ENCODE data around the gene SH2B3. TPM values are rescaled to one million over a fixed set of nuclear protein-coding genes. Genes with fewer than 3 reads are reported as not detected.

SH2B3 gene
- total RNA-seq, 1 donor from 2014 or later: 50.7 TPM

DNA sequence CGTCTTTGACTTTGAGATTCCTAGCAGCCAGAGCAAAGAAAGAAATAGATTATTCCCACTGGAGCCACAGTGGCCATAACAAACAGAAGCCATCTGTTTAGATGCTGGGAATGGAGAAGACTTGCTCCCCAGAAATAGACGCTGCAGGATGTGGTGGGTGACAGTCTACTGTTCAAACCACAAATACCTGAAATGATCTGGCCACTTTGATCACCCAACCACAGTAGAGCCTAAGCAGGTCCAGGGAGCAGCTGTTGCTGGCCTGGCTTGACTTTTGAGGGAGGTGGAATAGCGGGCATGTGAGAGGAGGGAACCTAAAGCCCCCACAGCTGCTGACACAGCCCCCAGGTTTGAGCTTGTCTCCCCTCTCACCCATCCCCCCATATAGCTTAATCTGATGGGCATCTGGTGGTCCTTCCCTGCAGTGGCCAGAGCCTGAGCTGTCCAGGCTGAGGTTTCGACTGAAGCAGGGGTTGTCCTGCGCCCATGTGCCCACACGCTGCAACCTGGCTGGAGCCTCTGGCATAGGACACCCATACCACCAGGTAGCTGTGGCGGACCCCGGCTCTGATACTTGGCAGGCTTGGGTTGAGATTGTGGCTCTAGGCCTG lies 38.7 kb downstream of the SH2B3 start:
- TF ChIP-seq, protein P1, sequence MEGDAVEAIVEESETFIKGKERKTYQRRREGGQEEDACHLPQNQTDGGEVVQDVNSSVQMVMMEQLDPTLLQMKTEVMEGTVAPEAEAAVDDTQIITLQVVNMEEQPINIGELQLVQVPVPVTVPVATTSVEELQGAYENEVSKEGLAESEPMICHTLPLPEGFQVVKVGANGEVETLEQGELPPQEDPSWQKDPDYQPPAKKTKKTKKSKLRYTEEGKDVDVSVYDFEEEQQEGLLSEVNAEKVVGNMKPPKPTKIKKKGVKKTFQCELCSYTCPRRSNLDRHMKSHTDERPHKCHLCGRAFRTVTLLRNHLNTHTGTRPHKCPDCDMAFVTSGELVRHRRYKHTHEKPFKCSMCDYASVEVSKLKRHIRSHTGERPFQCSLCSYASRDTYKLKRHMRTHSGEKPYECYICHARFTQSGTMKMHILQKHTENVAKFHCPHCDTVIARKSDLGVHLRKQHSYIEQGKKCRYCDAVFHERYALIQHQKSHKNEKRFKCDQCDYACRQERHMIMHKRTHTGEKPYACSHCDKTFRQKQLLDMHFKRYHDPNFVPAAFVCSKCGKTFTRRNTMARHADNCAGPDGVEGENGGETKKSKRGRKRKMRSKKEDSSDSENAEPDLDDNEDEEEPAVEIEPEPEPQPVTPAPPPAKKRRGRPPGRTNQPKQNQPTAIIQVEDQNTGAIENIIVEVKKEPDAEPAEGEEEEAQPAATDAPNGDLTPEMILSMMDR (IDR thresholded peaks at IDR 0.05): no peak
- intact Hi-C loops (cut with micrococcal nuclease): no loop called here
- Mint-ChIP-seq H3K27ac (peak overlapping the region; percentile 78), H3K4me1 (peaks cover 90% of the 10 kb centered on the region), H3K27me3 (no peaks in the 10 kb centered on the region), H3K9me3 (no peaks in the 10 kb centered on the region), H3K4me3 (peak overlapping the region; percentile 48), H3K36me3 (ENCODE audit: low read depth) (peaks cover 64% of the 10 kb centered on the region)
- no peak for ATAC-seq (ENCODE audit: low read depth)
- CTCF ChIA-PET: interaction anchor here (0.7 to 4.3 kb wide), 7 partner anchors 9 to 89 kb away, joined by 3 to 47 read pairs (median 8); partner anchors contain the start of gene SH2B3
- POLR2A ChIA-PET: interaction anchor here (0.7 to 6.6 kb wide), 10 partner anchors 8 to 569 kb away, joined by 3 to 122 read pairs (median 8); partner anchors contain the start of genes ERP29, SH2B3 and TMEM116
- no peak for DNase-seq

DNA sequence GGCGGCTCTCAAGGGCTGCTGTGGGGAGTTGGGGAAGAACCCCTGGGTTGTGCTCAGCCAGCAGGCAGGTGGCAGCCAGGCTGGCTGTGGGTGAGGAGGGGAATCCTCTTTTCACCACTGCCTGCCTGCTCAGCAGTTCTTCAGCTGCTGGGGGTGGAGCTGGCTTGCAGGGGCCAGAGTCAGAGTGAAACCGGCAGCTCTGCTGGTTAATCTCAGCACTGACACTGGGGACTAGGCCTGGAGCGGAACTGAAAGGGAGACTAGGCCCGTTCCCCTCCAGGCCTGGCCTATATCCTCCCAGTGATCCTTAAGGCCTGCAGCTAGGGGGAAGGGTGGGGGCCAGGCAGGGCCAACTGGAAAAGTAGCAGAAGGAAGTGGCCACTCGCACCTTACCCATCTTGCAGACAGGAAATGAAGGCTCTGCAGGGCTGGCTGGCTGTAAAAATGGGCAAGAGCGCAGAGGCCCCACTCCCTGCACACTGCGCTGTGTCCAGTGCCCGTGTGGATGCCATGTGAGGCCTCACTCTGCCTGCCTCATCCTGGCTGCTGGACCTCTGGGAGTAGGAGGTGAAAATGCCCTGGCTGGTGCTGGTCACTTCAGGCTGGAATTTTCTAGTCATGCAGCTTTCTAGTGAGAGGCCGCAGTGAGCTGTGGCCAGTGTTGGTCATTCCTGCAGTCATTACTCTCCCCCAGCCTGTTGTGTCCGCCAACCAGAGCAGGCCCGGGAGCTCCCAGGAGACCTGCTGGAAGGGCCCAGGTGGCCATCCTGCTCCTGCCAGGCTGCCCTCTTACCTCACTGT lies 39.4 kb downstream of the SH2B3 start:
- POLR2A ChIA-PET: interaction anchor here (0.5 to 6.6 kb wide), 10 partner anchors 12 to 568 kb away, joined by 3 to 122 read pairs (median 8); partner anchors contain the start of genes ERP29, SH2B3 and TMEM116
- ATAC-seq (ENCODE audit: low read depth) (peak; percentile 93), DNase-seq (peak; percentile 75)
- peak overlapping the region; percentile 78 for H3K27ac Mint-ChIP-seq
- no peaks in the 10 kb centered on the region for H3K9me3 Mint-ChIP-seq
- intact Hi-C loops (cut with micrococcal nuclease): loop anchor here (1.0 kb wide), 4 partner anchors 10 to 48 kb away; no protein-coding TSS in a partner anchor
- H3K27me3 Mint-ChIP-seq: no peaks in the 10 kb centered on the region
- TF ChIP-seq, protein P1 (IDR thresholded peaks at IDR 0.05): no peak
- peaks cover 85% of the 10 kb centered on the region for H3K4me1 Mint-ChIP-seq
- peaks cover 68% of the 10 kb centered on the region for H3K36me3 Mint-ChIP-seq (ENCODE audit: low read depth)
- CTCF ChIA-PET: interaction anchor here (0.6 to 4.3 kb wide), 8 partner anchors 9 to 547 kb away, joined by 3 to 47 read pairs (median 6); partner anchors contain the start of gene SH2B3
- H3K4me3 Mint-ChIP-seq: peak overlapping the region; percentile 48

DNA sequence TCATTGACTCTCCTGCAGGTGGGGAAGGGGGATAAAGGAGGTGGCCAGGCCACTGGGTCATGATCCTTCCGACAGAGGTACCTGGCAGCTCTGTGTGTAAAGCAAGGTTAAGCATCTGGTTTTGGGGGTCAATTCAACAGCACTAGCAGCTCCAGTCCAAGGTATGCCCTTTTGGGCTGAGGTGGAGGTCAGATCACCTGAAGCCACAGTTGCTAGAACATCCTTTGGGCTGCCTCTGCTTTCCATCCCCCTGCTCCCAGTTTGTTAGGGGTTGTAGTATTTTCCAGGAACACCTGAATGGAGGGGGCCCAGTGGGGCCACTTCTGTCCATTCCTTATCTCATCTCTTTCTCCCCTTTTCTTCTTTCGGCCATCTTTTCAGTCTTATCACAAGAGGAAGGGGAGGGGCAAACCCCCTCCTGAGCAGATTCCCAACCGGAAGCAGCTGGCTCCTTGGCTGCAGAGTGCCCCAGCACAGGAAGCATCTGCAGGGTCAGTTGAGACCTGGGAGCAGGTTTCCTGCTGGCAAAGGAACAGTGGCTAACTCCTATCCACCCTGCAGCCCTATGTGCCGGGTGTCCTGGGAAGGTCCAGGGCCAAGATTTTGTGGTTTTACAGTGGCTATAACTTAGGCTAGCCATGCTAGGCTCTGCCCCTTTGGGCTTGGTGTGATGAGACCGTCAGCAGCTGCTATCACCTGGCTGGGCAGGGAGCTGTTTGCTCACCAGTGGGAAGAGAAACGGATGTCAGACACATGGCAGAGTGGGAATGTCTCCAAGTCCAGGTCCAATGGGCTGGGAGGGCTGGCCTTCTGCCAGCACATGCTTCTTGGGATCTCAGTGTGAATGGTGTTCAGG lies 40.2 kb downstream of the SH2B3 start:
- DNase-seq (no peak), ATAC-seq (ENCODE audit: low read depth) (no peak)
- H3K27ac Mint-ChIP-seq: peak overlapping the region; percentile 78
- TF ChIP-seq, protein P1 (IDR thresholded peaks at IDR 0.05): no peak
- peaks cover 76% of the 10 kb centered on the region for H3K4me1 Mint-ChIP-seq
- H3K36me3 Mint-ChIP-seq (ENCODE audit: low read depth): peaks cover 68% of the 10 kb centered on the region
- ChIA-PET CTCF (interaction anchor here (1.9 to 4.3 kb wide), 4 partner anchors 12 to 48 kb away, joined by 8 to 47 read pairs (median 35); partner anchors contain the start of gene SH2B3), POLR2A (interaction anchor here (1.1 to 6.6 kb wide), 8 partner anchors 9 to 90 kb away, joined by 3 to 122 read pairs (median 16); partner anchors contain the start of gene SH2B3)
- H3K27me3 Mint-ChIP-seq: no peaks in the 10 kb centered on the region
- no peaks in the 10 kb centered on the region for H3K9me3 Mint-ChIP-seq
- intact Hi-C loops (cut with micrococcal nuclease): loop anchor here (1.0 kb wide), 4 partner anchors 11 to 49 kb away; no protein-coding TSS in a partner anchor
- H3K4me3 Mint-ChIP-seq: no peak overlapping the region

DNA sequence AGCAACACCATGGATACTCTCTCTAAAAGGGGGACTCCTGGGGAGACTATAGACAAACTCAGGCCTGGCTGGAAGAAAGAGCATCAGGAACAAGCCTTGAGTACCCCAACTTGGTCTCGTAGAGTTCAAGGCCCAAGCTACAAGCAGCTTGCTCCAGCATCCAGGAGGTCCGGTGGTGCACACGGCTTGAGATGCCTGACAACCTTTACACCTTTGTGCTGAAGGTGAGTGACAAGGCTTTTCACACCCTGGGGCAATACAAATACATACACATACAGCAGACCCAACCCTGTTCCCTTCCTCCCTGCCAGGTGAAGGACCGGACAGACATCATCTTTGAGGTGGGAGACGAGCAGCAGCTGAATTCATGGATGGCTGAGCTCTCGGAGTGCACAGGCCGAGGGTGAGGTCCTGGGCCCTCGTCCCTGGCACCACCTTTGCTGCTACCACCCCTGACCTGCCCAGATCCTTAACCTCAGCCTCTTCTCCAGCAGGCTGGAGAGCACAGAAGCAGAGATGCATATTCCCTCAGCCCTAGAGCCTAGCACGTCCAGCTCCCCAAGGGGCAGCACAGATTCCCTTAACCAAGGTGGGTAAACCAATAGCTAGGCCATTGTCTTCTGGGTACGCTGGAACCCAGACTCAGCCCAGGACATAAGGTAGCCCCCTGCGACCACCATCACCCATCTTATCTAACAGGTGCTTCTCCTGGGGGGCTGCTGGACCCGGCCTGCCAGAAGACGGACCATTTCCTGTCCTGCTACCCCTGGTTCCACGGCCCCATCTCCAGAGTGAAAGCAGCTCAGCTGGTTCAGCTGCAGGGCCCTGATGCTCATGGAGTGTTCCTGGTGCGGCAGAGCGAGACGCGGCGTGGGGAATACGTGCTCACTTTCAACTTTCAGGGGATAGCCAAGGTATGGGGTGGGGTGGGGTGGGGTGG lies 41.2 kb downstream of the SH2B3 start:
- Mint-ChIP-seq H3K4me3 (no peak overlapping the region), H3K27ac (peak overlapping the region; percentile 35), H3K4me1 (peaks cover 74% of the 10 kb centered on the region), H3K9me3 (no peaks in the 10 kb centered on the region), H3K36me3 (ENCODE audit: low read depth) (peaks cover 71% of the 10 kb centered on the region), H3K27me3 (no peaks in the 10 kb centered on the region)
- intact Hi-C loops (cut with micrococcal nuclease): no loop called here
- POLR2A ChIA-PET: interaction anchor here (1.1 to 6.6 kb wide), 4 partner anchors 10 to 43 kb away, joined by 3 to 122 read pairs (median 90); partner anchors contain the start of gene SH2B3
- TF ChIP-seq, protein P1 (IDR thresholded peaks at IDR 0.05): no peak
- CTCF ChIA-PET: interaction anchor here (1.3 to 4.3 kb wide), 3 partner anchors 12 to 49 kb away, joined by 3 to 47 read pairs (median 42); partner anchors contain the start of gene SH2B3
- DNase-seq: no peak
- ATAC-seq (ENCODE audit: low read depth): no peak
